ENCODE measurements around the gene ERBB4.
"Not testable (repeated sequence)": the region's sequence is repeated elsewhere in the genome, so short reads cannot be mapped to it uniquely, and the experiment has no call there.

The ERBB4 gene

GRCh38 chr2:212226114-212226513 is 312.5 kb downstream of the ERBB4 start:
- DNase-seq (ENCODE audit: low read depth in 3 of 3) = no peak

DNA sequence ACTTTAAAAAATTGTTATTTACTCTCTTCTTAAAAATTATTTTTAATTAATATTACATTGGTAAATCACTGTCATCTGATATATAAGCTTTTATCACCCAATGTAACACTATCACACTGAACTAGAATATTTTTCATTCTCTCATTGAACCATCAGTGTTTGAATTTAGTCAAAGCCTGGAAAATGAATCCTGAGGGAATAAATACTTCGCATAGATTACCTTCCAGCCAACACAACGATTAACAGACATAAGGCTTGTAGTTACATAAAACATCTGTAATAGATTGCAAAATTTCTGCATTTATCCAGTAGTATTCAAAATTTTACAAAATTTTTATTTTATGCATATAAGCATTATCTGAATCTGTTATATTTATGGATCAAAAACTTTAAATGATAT is 314.9 kb downstream of the ERBB4 start:
- DNase-seq (ENCODE audit: low read depth in 3 of 3) = no peak

DNA sequence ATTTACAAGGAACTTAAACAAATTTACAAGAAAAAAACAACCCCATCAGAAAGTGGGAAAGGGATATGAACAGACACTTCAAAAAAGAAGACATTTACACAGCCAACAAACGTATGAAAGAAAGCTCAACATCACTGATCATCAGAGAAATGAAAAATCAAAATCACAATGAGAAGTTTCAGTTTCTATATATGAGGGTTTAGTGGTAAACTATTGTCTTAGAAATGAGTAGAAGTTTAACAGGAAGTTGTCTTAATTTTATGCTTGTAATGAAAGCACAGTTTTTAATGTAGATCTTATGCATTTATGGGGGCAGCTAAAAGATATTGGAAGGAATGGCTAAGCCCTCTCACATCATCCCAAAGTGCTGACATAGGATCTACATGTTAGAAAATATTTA is 325.4 kb downstream of the ERBB4 start:
- DNase-seq (ENCODE audit: low read depth in 3 of 3) = no peak

GRCh38 chr2:212208467-212208866 is 330.1 kb downstream of the ERBB4 start:
- no peak for DNase-seq (ENCODE audit: low read depth in 3 of 3)

GRCh38 chr2:212197776-212198175 is 340.8 kb downstream of the ERBB4 start:
- DNase-seq (ENCODE audit: low read depth in 3 of 3) = no peak

DNA sequence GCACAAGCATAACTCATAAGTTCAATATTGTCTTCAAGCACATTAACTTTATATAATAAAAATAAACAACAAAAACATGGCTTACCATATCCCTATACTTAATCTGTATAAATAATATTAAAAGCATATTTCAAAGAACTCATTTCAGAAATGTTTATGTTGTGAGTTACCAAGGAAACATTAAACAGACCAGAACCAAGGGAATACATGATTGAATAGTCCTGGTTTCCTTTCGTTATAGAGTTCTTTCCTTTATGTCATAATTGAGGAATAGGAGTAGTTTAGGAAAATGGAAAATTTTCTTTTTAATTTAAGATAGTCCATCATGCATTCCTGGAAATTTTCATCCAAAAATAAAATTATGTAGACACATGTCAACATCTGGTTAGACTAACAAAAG is 343.0 kb downstream of the ERBB4 start:
- no peak for DNase-seq (ENCODE audit: low read depth in 3 of 3)

DNA sequence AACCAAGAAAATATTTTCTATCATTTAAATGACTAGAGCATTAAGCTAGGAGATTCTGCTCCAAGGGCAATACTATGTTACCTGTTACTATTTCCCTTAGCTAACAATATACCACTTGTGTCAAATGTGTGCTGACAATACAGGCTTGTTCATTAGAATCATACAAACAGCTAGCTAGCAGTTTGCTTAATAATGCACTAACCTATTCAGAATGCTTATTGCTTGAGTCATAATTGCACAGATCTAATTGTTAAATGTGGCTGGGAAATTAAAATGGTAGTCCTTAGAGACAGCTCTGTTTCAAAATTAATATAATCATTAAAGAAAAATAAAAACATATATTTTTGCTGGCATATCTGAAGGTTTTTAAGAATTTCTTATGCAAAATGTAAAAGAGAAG is 344.2 kb downstream of the ERBB4 start:
- no peak for DNase-seq (ENCODE audit: low read depth in 3 of 3)

DNA sequence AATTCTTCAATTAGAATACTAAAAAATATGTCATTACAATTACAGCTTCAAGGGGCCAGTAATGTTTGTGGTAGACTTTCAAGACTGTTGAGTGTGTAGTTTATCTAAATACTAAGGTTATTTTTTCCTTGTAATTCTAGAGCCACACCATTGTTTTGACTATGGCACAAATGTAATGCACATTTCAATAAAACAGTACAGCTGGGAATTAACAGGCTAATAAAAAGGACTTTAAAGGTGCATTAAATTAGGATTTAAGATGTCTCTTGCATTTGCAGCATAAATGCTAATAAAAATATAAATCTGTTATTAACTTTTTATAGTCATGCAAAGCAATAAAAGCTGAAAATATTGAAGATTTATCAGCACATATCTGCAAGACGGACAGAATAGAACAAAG is 344.8 kb downstream of the ERBB4 start:
- DNase-seq (ENCODE audit: low read depth in 3 of 3) = no peak

DNA sequence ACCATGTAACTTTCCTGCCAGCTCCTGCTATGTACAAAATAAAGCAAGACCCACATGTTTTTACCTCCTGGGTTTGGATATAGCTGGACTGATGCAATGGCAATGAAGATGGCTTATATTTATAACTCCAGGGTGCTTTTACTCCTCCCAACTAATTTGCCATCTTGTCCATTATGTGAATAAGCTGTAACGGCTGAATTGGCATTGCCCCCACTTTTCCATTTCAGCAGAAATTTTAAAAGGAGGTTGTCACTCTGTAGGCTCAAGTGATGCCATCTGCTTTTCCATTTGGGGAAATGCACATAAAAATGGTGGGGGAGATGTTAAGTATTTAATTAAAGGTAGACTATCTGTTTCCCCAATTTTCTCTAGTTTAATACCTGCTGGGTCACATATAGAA is 345.5 kb downstream of the ERBB4 start:
- no peak for DNase-seq (ENCODE audit: low read depth in 3 of 3)

DNA sequence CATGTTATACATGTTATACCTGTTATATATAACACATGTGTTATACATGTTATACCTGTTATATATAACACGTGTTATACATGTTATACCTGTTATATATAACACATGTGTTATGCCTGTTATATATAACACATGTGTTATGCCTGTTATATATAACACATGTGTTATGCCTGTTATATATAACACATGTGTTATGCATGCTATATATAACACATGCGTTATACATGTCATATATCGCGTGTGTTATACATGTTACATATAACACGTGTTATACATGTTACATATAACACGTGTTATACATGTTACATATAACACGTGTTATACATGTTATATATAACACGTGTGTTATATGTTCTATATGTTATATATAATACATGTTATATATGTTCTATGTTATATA is 347.2 kb downstream of the ERBB4 start:
- not testable (repeated sequence) for DNase-seq (ENCODE audit: low read depth in 3 of 3)

DNA sequence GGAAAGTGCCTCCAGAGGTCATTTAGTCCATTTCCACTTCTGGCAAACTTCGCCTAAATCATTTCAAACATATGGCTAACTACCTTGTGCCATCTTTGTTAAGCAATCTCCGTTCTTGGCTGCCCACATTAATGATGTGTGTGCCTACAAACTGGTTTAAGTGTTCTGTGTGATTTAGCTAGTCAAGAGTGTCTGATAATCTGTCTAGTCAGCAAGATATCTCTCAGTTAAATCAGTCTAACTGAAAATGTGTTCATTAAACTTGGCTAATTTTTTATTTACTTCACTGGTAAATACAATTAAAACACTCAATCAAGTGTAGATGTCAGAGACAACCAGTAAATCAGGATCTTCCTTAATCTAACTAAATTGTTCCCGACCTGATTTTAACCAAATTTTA is 352.4 kb downstream of the ERBB4 start:
- DNase-seq (ENCODE audit: low read depth in 3 of 3) = no peak

- DNase-seq (ENCODE audit: low read depth in 3 of 3) = no peak
Measured at GRCh38 chr2:212181646-212182045, 357.0 kb downstream of the ERBB4 start.

GRCh38 chr2:212180408-212181083 is 358.1 kb downstream of the ERBB4 start:
- no peak for DNase-seq (ENCODE audit: low read depth in 3 of 3)

DNA sequence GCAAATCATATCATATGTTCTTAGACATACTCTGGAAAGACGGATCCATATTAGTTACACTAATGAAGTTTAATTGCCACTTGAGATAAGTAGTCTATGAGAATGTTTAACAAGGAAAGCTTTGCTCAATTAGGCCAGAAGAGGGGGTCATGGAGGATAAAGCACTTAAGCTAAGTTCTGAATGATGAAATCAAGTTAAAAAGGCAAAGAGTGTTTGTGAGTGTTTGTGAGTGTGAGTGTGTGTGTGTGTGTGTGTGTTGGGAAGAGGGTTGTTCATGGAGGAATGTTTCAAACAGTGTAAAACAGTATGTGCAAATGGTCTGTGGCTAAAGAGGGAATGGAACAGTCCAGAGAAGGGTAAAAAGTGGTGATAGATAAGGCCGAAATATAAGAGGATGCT is 360.9 kb downstream of the ERBB4 start:
- DNase-seq (ENCODE audit: low read depth in 3 of 3) = no peak

DNA sequence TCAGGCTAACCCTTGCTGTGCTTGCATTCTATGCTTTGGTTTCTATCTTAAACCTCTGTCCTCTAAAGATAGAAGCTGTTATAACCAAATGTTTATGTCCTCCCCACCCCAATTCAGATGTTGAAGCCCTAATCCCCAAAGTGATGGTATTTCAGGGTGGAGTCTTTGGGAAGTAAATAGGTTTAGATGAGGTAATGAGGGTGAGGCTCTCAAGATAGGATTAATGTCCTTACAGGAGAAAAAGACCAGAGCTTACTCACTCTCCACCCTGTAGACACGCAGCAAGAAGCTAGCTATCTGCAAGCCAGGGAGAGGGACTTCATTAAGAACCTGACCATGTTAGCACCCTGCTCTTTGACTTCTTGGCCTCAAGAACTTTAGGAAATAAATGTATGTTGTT is 362.5 kb downstream of the ERBB4 start:
- no peak for DNase-seq (ENCODE audit: low read depth in 3 of 3)

GRCh38 chr2:212173756-212174510 is 364.7 kb downstream of the ERBB4 start:
- DNase-seq (ENCODE audit: low read depth in 3 of 3) = no peak

DNA sequence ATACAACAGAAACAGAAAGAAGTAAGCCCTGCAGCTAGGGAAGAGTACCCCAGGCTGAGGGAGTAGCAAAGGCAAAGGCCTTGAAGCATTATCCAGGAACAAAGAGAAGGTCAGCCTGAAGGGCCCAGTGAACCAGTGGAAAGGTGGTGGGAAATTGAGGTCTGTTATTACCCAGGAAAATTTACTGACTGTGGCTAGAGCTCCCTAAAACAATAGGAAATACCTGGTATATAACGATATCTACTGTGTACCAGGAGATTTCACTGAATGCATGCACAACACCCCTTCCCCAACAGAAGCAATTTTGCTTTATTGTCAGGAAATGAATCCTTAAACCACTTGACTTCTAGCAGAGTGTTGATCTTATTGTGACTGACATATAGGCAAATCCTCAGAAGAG is 365.3 kb downstream of the ERBB4 start:
- no peak for DNase-seq (ENCODE audit: low read depth in 3 of 3)

GRCh38 chr2:212170382-212170781 is 368.2 kb downstream of the ERBB4 start:
- DNase-seq (ENCODE audit: low read depth in 3 of 3) = no peak

- no peak for DNase-seq (ENCODE audit: low read depth in 3 of 3)
Measured at GRCh38 chr2:212158081-212158480, 380.5 kb downstream of the ERBB4 start.

- no peak for DNase-seq (ENCODE audit: low read depth in 3 of 3)
Measured at GRCh38 chr2:212157012-212157411, 381.6 kb downstream of the ERBB4 start.

DNA sequence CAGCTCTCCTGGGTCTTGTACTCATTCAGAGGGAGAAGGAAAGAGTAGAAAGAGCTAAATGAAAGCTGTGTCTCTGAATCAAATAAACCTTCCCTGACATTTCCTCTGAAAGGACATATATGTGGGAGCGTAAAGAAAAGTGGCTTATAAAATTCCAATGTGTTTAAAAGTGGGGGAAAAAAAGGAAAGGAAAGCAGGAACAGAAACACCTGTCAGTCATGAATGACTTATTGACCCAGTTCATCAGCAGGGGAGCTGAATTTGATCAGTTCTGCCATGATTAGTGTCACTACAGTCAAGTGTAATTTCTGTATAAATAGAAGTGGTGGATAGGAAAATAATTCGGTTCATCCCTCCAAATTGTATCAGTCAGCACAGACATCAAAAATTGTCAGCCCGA is 382.5 kb downstream of the ERBB4 start:
- DNase-seq (ENCODE audit: low read depth in 3 of 3) = no peak

- DNase-seq (ENCODE audit: low read depth in 3 of 3) = no peak
Measured at GRCh38 chr2:212154477-212154878, 384.1 kb downstream of the ERBB4 start.

DNA sequence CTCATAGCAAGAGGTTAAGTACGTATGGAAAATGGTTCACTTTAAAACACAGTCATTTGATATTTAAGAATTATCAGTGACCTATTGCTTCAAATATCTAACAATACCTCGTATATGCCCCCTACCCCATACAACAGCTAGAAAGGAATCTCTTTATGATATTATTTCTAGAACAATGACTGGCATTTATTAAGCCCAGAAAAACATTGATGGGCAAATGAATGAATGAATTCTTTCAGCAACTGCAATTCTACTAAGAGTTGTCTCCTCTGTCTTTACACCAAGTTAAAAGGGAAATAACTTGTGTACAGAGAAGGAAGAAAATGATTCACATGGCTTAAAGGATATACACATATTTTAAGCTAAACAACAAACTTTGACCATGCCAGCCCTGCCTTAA is 384.7 kb downstream of the ERBB4 start:
- DNase-seq (ENCODE audit: low read depth in 3 of 3) = no peak

All from stimulated activated CD4-positive, alpha-beta T cell treated with anti-CD3 and anti-CD28 coated beads, TNF-alpha, amount 100 ng/mL, for 24 hours (primary cell).